Effector CD8-positive, alpha-beta T cell (primary cell): ENCODE results near the gene RPH3AL.

Experiments
- DNase-seq: peaks from one replicate; lab custom pipeline; 2025; lab: John Stamatoyannopoulos, UW

RPH3AL gene

DNA sequence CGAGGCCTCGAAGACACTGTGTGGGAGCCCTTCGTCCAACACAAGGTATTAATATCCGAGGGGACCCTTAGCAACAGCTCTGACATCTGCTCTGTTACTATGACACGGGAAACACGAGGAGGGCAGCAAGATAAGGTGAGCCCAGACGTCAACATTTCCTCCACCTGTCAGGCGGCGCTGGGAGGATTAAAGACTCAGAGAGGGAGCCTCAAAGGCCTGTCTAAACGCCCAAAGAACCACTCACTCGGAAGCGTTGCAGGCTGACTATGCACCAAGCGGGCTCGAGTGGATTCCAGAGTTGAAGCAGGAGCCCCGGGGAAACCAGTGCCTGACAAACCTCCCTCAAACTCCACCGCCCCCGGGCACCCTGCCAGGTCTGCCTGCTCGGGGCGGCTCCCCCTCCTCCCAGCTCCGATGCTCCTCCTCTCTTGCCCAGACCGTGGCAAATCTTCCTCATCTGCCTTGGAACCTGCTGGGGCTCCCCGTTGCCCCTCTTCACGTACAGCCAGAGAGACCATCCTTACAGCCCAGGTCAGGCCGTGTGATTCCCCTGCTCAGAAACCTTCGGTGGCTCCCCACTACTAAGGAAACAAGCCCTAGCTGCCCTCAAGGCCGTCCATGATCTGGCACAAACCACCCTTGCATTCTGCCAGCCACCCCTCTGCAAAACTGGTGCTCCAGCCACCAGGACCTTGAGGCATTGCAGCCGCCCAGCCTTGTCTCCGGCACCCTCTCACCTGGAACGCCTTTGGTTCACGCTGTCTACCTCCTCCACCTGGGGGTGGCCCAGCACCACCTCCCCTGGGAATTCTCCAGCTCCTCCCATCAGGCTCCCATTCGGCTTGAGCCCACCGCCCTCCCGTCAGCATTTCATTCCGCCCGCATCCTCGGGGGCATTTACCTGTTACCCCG, 16.2 kb downstream of the RPH3AL start:
- peak; percentile 37 for DNase-seq

GRCh38 chr17:335691-336090, 16.9 kb downstream of the RPH3AL start:
- no peak for DNase-seq

- no peak for DNase-seq
Measured at GRCh38 chr17:334974-335481, 17.6 kb downstream of the RPH3AL start.

GRCh38 chr17:333626-334396, 18.8 kb downstream of the RPH3AL start:
- no peak for DNase-seq

DNA sequence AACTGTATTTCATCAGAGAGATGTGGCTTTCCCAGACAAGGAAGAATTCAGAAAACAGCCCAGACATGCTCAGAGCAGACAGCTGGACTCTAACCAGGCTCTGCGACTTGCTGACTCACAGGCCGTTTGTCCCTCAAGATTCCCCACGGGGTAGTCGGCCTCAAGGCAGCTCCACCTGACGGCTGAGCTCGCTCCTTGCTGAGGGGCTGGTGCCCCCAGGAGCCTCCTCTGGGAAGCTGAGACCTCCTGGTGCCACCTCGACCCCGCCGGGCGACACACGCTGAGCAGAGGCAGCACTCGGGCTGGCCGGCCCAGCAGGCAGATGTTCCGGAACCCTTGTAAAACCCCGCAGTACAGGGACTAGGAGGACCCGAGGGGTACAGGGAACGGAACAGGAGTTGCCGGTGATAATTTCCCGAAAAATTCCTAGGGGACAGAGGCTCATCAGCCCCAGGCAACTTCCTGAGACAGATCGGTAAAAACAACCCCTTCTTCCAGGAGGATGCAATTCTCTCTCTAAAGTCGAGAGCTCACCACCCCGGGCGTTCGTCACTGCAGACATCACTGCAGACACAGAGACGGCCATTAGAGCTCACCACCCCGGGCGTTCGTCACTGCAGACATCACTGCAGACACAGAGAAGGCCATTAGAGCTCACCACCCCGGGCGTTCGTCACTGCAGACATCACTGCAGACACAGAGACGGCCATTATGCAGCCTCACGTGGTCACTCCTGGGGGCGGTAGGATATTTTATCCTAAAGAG, 19.9 kb downstream of the RPH3AL start:
- no peak for DNase-seq

- no peak for DNase-seq
Measured at GRCh38 chr17:332023-332422, 20.6 kb downstream of the RPH3AL start.

- peak; percentile 13 for DNase-seq
Measured at GRCh38 chr17:330993-331701, 21.5 kb downstream of the RPH3AL start.

- DNase-seq, result no peak
Measured at GRCh38 chr17:329784-330420, 22.7 kb downstream of the RPH3AL start.

GRCh38 chr17:327971-328370, 24.6 kb downstream of the RPH3AL start:
- no peak for DNase-seq

- DNase-seq, result no peak
Measured at GRCh38 chr17:327296-327695, 25.3 kb downstream of the RPH3AL start.

- DNase-seq, result no peak
Measured at GRCh38 chr17:326010-326621, 26.5 kb downstream of the RPH3AL start.

- DNase-seq, result no peak
Measured at GRCh38 chr17:325270-326009, 27.2 kb downstream of the RPH3AL start.

DNA sequence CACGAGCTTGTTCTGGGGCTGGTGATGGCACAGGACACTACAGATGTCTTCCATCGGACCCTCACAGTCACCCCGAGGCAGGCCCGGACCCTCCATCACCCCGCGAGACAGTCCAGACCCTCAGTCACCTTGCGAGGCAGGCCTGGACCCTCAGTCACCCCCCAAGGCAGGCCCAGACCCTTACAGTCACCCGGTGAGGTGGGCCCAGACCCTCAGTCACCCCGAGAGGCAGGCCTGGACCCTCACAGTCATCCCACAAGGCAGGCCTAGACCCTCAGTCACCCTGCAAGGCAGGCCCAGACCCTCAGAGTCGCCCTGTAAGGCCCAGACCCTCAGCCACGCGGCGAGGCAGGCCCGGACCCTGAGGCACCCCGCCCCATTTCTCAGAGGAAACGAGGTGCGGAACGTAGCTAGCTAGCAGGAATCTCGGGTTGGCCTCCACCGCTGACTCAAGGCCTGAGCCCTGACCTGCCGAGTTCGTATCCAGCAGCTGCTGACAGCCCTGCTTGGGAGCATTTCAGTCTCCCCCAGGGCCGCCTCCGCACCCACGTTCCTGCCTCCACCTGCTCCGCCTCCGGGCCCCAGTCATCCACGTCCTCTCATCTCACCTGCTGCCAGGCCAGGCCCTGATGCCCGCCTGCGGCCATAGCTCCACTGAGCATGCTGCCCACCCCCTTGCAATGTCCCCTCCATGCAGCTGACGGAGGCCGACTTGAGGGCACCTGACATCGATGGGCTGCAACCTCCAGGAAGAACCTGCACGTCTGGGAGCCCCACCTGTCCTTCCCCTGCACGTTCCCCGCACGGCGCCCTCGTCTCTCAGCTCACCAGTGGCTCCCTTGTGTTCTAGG, 28.7 kb downstream of the RPH3AL start:
- DNase-seq, result no peak

DNA sequence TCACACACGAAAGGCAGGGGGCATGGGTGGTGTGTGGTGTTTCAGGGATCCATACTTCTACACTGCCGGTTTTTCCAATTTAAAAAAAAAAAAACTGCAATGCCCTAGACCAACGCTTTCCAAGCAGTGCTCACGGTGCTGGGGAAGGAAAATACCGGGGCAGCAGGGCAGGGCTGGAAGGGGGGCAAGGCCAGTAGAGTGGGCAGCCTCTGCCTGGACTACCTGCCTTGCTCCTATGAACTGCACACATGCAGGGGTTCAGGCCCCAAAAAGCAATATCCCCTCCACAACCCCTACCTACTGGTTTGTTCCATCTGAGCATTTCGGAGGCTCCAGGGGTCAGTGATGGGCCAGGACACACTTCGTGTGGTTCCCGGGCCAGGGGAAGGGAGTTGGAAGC, 29.4 kb downstream of the RPH3AL start:
- no peak for DNase-seq

GRCh38 chr17:322006-322780, 30.4 kb downstream of the RPH3AL start:
- DNase-seq, result no peak

DNA sequence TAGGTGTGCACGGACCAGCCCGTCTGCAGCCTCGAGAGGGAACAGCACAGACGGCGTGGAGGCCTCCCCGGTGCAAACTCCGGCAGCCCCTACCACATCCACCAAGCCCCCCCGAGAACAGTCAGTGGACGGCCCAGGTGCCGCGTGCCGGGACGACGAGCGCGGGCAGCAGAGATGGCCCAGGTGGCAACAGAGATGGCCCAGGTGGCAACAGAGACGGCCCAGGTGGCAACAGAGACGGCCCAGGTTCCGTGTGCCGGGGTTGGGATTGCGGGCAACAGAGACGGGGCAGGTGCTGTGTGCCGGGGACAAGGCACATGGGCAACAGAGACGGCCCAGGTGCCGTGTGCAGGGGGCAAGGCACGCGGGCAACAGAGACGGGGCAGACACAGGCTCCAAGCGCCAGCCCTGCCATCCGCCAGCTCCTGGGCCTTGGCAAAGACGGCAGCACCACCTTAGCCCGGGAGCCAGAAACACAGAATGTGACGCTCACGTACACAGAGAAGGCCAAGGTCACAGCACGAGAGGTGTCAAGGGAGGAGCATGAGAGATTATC, 31.1 kb downstream of the RPH3AL start:
- no peak for DNase-seq

- no peak for DNase-seq
Measured at GRCh38 chr17:320809-321385, 31.7 kb downstream of the RPH3AL start.
